Epithelial cell of proximal tubule (primary cell): Measurements from ENCODE around the gene CPSF7. TPM values are rescaled to one million over a fixed set of nuclear protein-coding genes. Genes with fewer than 3 reads are reported as not detected.

Experiments used
- DNase-seq: peaks from one replicate; pipeline ENCODE4 v3.0.0-alpha.2; 2011; ENCODE audit warnings: low read depth
- H3K4me3 ChIP-seq: 2 replicates; pipeline ENCODE4 v1.5.1; 2011; ENCODE audit warnings: low read depth, mild to moderate bottlenecking, low read length
- total RNA-seq: library from RNA; depleted of rRNA; stranded (reverse); fragments of >200 nt; gene quantifications from 2 replicates; pipeline ENCODE4 v1.2.3, GENCODE V29; 2015
- TF ChIP-seq, protein P1 (sequence below): conservative IDR thresholded peaks from 2 replicates; pipeline ENCODE4 v1.5.1; 2012; ENCODE audit warnings: low read depth, mild to moderate bottlenecking, low read length

Gene CPSF7
- total RNA-seq, 1 donor from 2014 or later = 57.6 TPM

DNA sequence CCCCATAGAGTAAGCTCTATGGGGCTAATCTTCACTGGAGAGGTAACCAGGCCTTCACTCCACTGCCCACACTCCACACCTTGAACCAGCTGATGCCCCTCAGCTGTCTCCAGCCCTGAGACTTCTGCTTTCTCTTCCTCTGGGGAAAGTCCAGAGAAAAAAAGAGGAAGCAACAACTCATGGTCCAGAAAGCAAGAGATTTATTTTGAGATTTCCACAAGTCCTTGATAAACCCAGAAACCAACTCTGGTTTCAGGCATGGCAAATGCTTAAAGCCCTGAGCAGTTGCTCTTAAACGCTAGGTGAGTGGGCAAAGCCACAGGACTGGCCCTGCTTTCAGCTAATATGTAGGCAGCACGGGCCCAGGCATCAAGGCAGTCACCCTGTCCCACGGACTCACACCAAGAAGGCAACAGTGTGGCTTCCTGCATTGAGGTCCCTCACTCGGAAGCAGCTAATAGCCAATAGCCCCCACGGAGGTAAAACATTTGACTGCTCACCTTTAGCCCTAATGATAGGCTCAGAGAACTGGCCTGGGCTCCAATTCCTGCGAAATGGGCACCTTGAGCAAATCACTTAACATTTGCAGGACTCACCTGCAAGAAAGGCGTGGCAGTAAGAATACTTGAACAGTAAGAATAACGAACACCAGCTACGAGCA is 72.4 kb downstream of the CPSF7 start:
- DNase-seq = no peak
- no peak overlapping the region for H3K4me3 ChIP-seq
- TF ChIP-seq, protein P1, sequence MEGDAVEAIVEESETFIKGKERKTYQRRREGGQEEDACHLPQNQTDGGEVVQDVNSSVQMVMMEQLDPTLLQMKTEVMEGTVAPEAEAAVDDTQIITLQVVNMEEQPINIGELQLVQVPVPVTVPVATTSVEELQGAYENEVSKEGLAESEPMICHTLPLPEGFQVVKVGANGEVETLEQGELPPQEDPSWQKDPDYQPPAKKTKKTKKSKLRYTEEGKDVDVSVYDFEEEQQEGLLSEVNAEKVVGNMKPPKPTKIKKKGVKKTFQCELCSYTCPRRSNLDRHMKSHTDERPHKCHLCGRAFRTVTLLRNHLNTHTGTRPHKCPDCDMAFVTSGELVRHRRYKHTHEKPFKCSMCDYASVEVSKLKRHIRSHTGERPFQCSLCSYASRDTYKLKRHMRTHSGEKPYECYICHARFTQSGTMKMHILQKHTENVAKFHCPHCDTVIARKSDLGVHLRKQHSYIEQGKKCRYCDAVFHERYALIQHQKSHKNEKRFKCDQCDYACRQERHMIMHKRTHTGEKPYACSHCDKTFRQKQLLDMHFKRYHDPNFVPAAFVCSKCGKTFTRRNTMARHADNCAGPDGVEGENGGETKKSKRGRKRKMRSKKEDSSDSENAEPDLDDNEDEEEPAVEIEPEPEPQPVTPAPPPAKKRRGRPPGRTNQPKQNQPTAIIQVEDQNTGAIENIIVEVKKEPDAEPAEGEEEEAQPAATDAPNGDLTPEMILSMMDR = no peak

DNA sequence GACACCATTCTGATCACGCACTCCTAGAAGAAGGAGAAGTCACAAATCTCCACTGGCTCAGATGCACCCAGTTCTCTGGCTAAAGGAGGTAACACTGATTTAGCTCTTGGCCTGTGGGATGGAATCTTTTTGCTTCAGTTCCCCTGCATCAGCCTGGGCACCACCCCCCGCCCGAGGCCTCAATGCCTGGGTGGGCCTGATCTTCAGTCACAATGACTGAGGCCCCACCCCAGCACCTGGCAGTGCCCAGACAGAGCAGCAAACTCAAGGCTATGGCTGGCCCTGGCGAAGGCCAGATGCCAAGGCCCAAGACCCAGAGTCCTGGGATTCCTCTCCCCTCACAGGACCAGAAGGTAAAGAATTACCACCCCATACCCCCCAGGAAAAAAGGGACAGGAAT is 73.1 kb downstream of the CPSF7 start:
- H3K4me3 ChIP-seq = no peak overlapping the region
- TF ChIP-seq, protein P1 = no peak
- no peak for DNase-seq

DNA sequence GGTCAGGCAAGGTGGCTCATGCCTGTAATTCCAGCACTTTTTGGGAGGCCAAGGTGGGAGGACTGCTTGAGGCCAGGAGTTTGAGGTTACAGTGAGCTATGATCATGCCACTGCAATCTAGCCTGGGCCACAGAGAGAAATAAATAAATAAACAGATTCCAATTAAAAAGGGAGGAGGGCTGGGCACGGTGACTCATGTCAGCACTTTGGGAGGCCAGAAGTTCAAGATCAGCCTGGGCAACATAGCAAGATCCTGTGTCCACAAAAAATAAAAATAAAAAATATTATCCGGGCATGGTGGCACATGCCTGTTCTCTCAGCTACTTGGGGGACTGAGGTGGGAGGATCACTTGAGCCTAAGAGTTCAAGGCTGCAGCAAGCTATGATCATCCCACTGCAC is 75.6 kb downstream of the CPSF7 start:
- TF ChIP-seq, protein P1 = no peak
- DNase-seq = no peak
- no peak overlapping the region for H3K4me3 ChIP-seq

DNA sequence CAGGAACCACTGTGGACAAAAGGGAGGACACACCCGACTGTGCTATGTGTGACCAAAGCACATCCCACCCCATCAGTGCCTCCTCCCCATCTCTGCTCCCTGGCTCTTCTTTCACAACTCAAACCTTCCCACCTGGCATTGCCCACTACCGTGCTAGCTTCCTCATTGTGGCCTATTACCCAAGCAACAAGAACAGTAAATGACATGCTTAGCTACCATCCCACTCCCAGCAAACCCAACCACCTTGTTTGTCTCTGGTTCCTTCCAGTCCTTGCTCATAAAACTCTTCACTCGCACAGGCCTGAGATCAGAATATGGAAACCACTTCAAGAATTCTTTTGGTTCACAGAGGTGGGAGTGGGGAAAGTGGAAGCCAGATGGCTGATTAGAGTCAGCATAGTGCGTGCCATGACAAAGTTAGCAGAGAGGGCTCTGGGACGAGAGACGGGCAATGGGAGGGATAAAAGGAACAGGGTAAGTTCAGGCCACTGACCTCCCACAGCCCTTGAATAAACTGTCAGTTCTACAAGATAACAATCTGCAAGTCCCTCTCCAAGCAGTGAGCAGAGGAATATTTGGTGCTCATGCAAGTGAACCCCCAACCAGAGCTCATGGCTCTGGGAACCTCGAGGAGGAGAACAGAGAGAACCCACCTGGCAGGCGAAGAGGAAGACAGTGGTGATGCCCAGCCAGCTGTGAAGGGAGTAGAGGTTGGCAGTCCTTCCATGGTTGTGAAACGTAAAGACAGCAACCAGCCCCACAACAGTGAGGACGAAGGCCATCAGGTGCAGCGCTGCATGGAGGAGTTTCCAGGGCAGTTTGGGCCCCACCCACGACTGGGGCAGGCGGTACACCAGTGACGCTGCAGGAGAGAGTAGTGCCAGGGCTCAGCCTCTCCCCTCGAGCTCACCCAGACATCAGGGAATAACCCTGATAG is 76.4 kb downstream of the CPSF7 start:
- TF ChIP-seq, protein P1 = no peak
- DNase-seq = no peak
- no peak overlapping the region for H3K4me3 ChIP-seq

Other genes starting within 250 kb of the CPSF7 start
- not detected in 2 replicates for gene PGA3, start 226.5 kb downstream of the CPSF7 start, total RNA-seq
- gene PGA4, start 207.6 kb downstream of the CPSF7 start, total RNA-seq = not detected in 2 replicates
- gene PGA5, start 188.8 kb downstream of the CPSF7 start, total RNA-seq = not detected in 2 replicates
- 0.65 and 3.5 TPM in 2 replicates for gene VWCE, start 134.7 kb downstream of the CPSF7 start, total RNA-seq
- 175 and 218 TPM in 2 replicates for gene DDB1, start 96.9 kb downstream of the CPSF7 start, total RNA-seq
- 22.3 and 22.9 TPM in 2 replicates for gene TKFC, start 96.7 kb downstream of the CPSF7 start, total RNA-seq
- 22.1 and 42.0 TPM in 2 replicates for gene CYB561A3, start 68.1 kb downstream of the CPSF7 start, total RNA-seq
- 21.7 and 21.9 TPM in 2 replicates for gene TMEM138, start 67.6 kb downstream of the CPSF7 start, total RNA-seq
- gene TMEM216, start 37.4 kb downstream of the CPSF7 start, total RNA-seq = 8.3 and 10.6 TPM in 2 replicates
- 34.4 and 63.2 TPM in 2 replicates for gene SDHAF2, start 149 bp upstream of the CPSF7 start, total RNA-seq
- 0.36 TPM in 1 of 2 replicates, not detected in the other for gene LRRC10B, start 78.8 kb upstream of the CPSF7 start, total RNA-seq
- 0.23 TPM in 1 of 2 replicates, not detected in the other for gene SYT7, start 151.1 kb upstream of the CPSF7 start, total RNA-seq